MV-4-11 (cell line): ENCODE results near the gene SHB.
A peak's percentile ranks its signal among the peaks of the same experiment; 100 is the strongest.
"Not testable (repeated sequence)": the region's sequence is repeated elsewhere in the genome, so short reads cannot be mapped to it uniquely, and the experiment has no call there.

Source experiments
- DNase-seq: peaks from one replicate; lab custom pipeline; 2025; lab: John Stamatoyannopoulos, UW

SHB gene

GRCh38 chr9:38063363-38063707, 5.7 kb downstream of the SHB start:
- no peak for DNase-seq

- no peak for DNase-seq
Observed at GRCh38 chr9:38062498-38063362, 6.3 kb downstream of the SHB start.

- no peak for DNase-seq
Observed at GRCh38 chr9:38062106-38062497, 6.9 kb downstream of the SHB start.

GRCh38 chr9:38061326-38061977, 7.6 kb downstream of the SHB start:
- no peak for DNase-seq

GRCh38 chr9:38060681-38061080, 8.3 kb downstream of the SHB start:
- no peak for DNase-seq

GRCh38 chr9:38059233-38059936, 9.6 kb downstream of the SHB start:
- DNase-seq, result no peak

- no peak for DNase-seq
Observed at GRCh38 chr9:38058452-38059232, 10.4 kb downstream of the SHB start.

- DNase-seq, result no peak
Observed at GRCh38 chr9:38057416-38058195, 11.4 kb downstream of the SHB start.

- no peak for DNase-seq
Observed at GRCh38 chr9:38054653-38055052, 14.4 kb downstream of the SHB start.

- no peak for DNase-seq
Observed at GRCh38 chr9:38053697-38054461, 15.1 kb downstream of the SHB start.

GRCh38 chr9:38051780-38052546, 17.1 kb downstream of the SHB start:
- no peak for DNase-seq

GRCh38 chr9:38048316-38048969, 20.6 kb downstream of the SHB start:
- no peak for DNase-seq

GRCh38 chr9:38047301-38048251, 21.5 kb downstream of the SHB start:
- peak; percentile 26 for DNase-seq

- DNase-seq, result peak; percentile 91
Observed at GRCh38 chr9:38046661-38047300, 22.2 kb downstream of the SHB start.

GRCh38 chr9:38045939-38046338, 23.1 kb downstream of the SHB start:
- not testable (repeated sequence) for DNase-seq

GRCh38 chr9:38044706-38045105, 24.3 kb downstream of the SHB start:
- DNase-seq, result no peak

GRCh38 chr9:38043931-38044623, 24.9 kb downstream of the SHB start:
- no peak for DNase-seq
